HEK293T (cell line): ENCODE results near the gene MMADHC.

Experiments
- ARNT ChIP-seq: fragments of 450-650 bp; IDR thresholded peaks from 2 replicates; pipeline ENCODE4 v1.6.1; 2017; ENCODE audit warnings: mild to moderate bottlenecking
- BHLHE40 ChIP-seq: fragments of 450-650 bp; IDR thresholded peaks from 2 replicates; pipeline ENCODE4 v1.6.1; 2016; ENCODE audit warnings: mild to moderate bottlenecking, moderate library complexity, borderline replicate concordance
- NFRKB ChIP-seq: fragments of 450-650 bp; IDR thresholded peaks from 2 replicates; pipeline ENCODE4 v1.6.1; 2016; ENCODE audit warnings: mild to moderate bottlenecking, moderate library complexity

- TF ChIP-seq ARNT (no peak), NFRKB (no peak), BHLHE40 (no peak)
These were observed 23.7 kb upstream of the MMADHC start for GRCh38 chr2:149611100-149611820.
